Airway epithelial cell (primary cell): Measurements from ENCODE around the gene XAGE3. TPM values are rescaled to one million over a fixed set of nuclear protein-coding genes. Genes with fewer than 3 reads are reported as not detected.

Experiments
- total RNA-seq: library from RNA; depleted of rRNA; stranded (reverse); fragments of >200 nt; gene quantifications from 2 replicates; pipeline ENCODE4 v1.2.3, GENCODE V29; 2015

The XAGE3 gene
- total RNA-seq = not detected in 2 replicates

GRCh38 chrX:52867610-52868348, at the start of gene XAGE3:
XAGE3 (minus strand) TSS chrX:52868083; CDS start chrX:52867133, 950 bp downstream.

GRCh38 chrX:52896855-52897709, 29.2 kb upstream of the XAGE3 start, which contains the start of gene FAM156B:
FAM156B (plus strand) TSS chrX:52897330; CDS start chrX:52907226, 9,896 bp downstream.

Other genes starting within 250 kb of the XAGE3 start
- gene SSX7, start 213.2 kb downstream of the XAGE3 start, total RNA-seq = not detected in 2 replicates
- not detected in 2 replicates for gene SSX2, start 160.9 kb downstream of the XAGE3 start, total RNA-seq
- not detected in 2 replicates for gene SSX2B, start 116.8 kb downstream of the XAGE3 start, total RNA-seq
- gene SPANXN5, start 70.7 kb downstream of the XAGE3 start, total RNA-seq = not detected in 2 replicates
- not detected in 2 replicates for gene XAGE5, start 56.8 kb downstream of the XAGE3 start, total RNA-seq
- gene FAM156B, start 29.2 kb upstream of the XAGE3 start, total RNA-seq = 9.2 and 12.6 TPM in 2 replicates
- 5.3 and 11.0 TPM in 2 replicates for gene FAM156A, start 90.4 kb upstream of the XAGE3 start, total RNA-seq
- gene GPR173, start 180.7 kb upstream of the XAGE3 start, total RNA-seq = 0.28 TPM in 2 replicates
- 11.5 and 13.5 TPM in 2 replicates for gene TSPYL2, start 214.3 kb upstream of the XAGE3 start, total RNA-seq
- 0.88 and 2.8 TPM in 2 replicates for gene KANTR, start 226.1 kb upstream of the XAGE3 start, total RNA-seq